ENCODE results near the gene KRT222.

KRT222 gene

GRCh38 chr17:40651939-40652338 lies 13.0 kb downstream of the KRT222 start:
- Histone ChIP-seq H3K27ac (ENCODE audit: low read length, poor library complexity, severe bottlenecking) (no peak overlapping the region), H3K36me3 (ENCODE audit: control insufficient read depth in 1 of 2, insufficient read depth in 2 of 2, low read depth in 1 of 2, low read length in 2 of 2) (peaks cover 0 to 2% of the 10 kb centered on the region in 2 experiments), H3K4me3 (ENCODE audit: insufficient read depth in 1 of 2, low read depth in 1 of 2, low read length in 2 of 2) (no peak overlapping the region), H4K8ac (ENCODE audit: low read length) (no peak overlapping the region), H3K9me3 (ENCODE audit: control insufficient read depth, low read length) (no peaks in the 10 kb centered on the region), H2AFZ (ENCODE audit: low read depth, low read length) (no peak overlapping the region), H4K91ac (ENCODE audit: low read length) (no peak overlapping the region), H2BK12ac (ENCODE audit: low read length in 2 of 2) (no peak overlapping the region), H2BK5ac (ENCODE audit: low read depth, low read length, poor library complexity, severe bottlenecking) (no peak overlapping the region), H3K4me1 (ENCODE audit: control insufficient read depth, insufficient read depth, low read depth, low read length) (peaks cover 1% of the 10 kb centered on the region), H3K27me3 (ENCODE audit: control insufficient read depth in 1 of 2, insufficient read depth in 1 of 2, low read length in 2 of 2) (no peaks in the 10 kb centered on the region), H2BK120ac (ENCODE audit: low read depth, low read length) (no peak overlapping the region), H3K23ac (ENCODE audit: low read length in 2 of 2) (no peak overlapping the region), H2AK5ac (ENCODE audit: low read length, severe bottlenecking) (peak overlapping the region; percentile 59), H3K9ac (ENCODE audit: low read length) (no peak overlapping the region), H2BK15ac (ENCODE audit: low read depth, poor library complexity, severe bottlenecking) (no peak overlapping the region), H3K4ac (ENCODE audit: low read depth in 1 of 2, low read length in 2 of 2) (no peak overlapping the region), H3K18ac (ENCODE audit: low read depth in 1 of 2, low read length in 2 of 2) (no peak overlapping the region), H3K4me2 (ENCODE audit: low read length, poor library complexity, severe bottlenecking) (no peak overlapping the region), H3K79me1 (replicated peaks; ENCODE audit: low read length, poor library complexity, severe bottlenecking) (peaks cover 7% of the 10 kb centered on the region), H3K14ac (ENCODE audit: low read length in 2 of 2) (no peak overlapping the region)
- WGBS: 82% methylated on average over 5 of the region's 5 CpGs
- no peak for DNase-seq

- H2BK5ac ChIP-seq (ENCODE audit: low read depth, low read length, poor library complexity, severe bottlenecking): peak overlapping the region; percentile 82
- H3K18ac ChIP-seq (ENCODE audit: low read depth in 1 of 2, low read length in 2 of 2): peak overlapping the region; percentile 99 to 100
- H2AFZ ChIP-seq (ENCODE audit: low read depth, low read length): peak overlapping the region; percentile 93
- peak overlapping the region in 1 of 2 experiments; percentile 95 for H3K14ac ChIP-seq (ENCODE audit: low read length in 2 of 2)
- no peak overlapping the region for H2BK12ac ChIP-seq (ENCODE audit: low read length in 2 of 2)
- H2AK5ac ChIP-seq (ENCODE audit: low read length, severe bottlenecking): peak overlapping the region; percentile 54
- H2BK120ac ChIP-seq (ENCODE audit: low read depth, low read length): no peak overlapping the region
- H3K27ac ChIP-seq (ENCODE audit: low read length, poor library complexity, severe bottlenecking): peak overlapping the region; percentile 98
- peaks cover 0 to 20% of the 10 kb centered on the region in 2 experiments for H3K36me3 ChIP-seq (ENCODE audit: control insufficient read depth in 1 of 2, insufficient read depth in 2 of 2, low read depth in 1 of 2, low read length in 2 of 2)
- 13% methylated on average over 28 of the region's 28 CpGs for WGBS
- no peaks in the 10 kb centered on the region for H3K9me3 ChIP-seq (ENCODE audit: control insufficient read depth, low read length)
- peak overlapping the region in 1 of 2 experiments; percentile 89 for H3K23ac ChIP-seq (ENCODE audit: low read length in 2 of 2)
- no peaks in the 10 kb centered on the region for H3K27me3 ChIP-seq (ENCODE audit: control insufficient read depth in 1 of 2, insufficient read depth in 1 of 2, low read length in 2 of 2)
- peak overlapping the region; percentile 98 for H3K9ac ChIP-seq (ENCODE audit: low read length)
- H3K4me1 ChIP-seq (ENCODE audit: control insufficient read depth, insufficient read depth, low read depth, low read length): peaks cover 1% of the 10 kb centered on the region
- H3K4ac ChIP-seq (ENCODE audit: low read depth in 1 of 2, low read length in 2 of 2): peak overlapping the region; percentile 13 to 77
- no peak overlapping the region for H2BK15ac ChIP-seq (ENCODE audit: low read depth, poor library complexity, severe bottlenecking)
- H4K8ac ChIP-seq (ENCODE audit: low read length): peak overlapping the region; percentile 100
- H4K91ac ChIP-seq (ENCODE audit: low read length): peak overlapping the region; percentile 1
- H3K79me1 ChIP-seq (replicated peaks; ENCODE audit: low read length, poor library complexity, severe bottlenecking): peaks cover 7% of the 10 kb centered on the region
- H3K4me3 ChIP-seq (ENCODE audit: insufficient read depth in 1 of 2, low read depth in 1 of 2, low read length in 2 of 2): peak overlapping the region; percentile 74 to 98
- H3K4me2 ChIP-seq (ENCODE audit: low read length, poor library complexity, severe bottlenecking): peak overlapping the region; percentile 72
- DNase-seq: no peak
These were observed 16.5 kb downstream of the KRT222 start for GRCh38 chr17:40648384-40648968.

- peak within 1 kb of the TSS in 1 of 2 experiments; percentile 89 for H3K23ac ChIP-seq (ENCODE audit: low read length in 2 of 2)
- no peak within 1 kb of the TSS for H2BK12ac ChIP-seq (ENCODE audit: low read length in 2 of 2)
- WGBS: under 1% methylated on average over 57 of the region's 64 CpGs
- DNase-seq: peak; percentile 86
- peaks cover 1% of the 10 kb centered on the region for H3K4me1 ChIP-seq (ENCODE audit: control insufficient read depth, insufficient read depth, low read depth, low read length)
- peak within 1 kb of the TSS; percentile 72 for H3K4me2 ChIP-seq (ENCODE audit: low read length, poor library complexity, severe bottlenecking)
- H3K9me3 ChIP-seq (ENCODE audit: control insufficient read depth, low read length): no peaks in the 10 kb centered on the region
- peak within 1 kb of the TSS; percentile 97 for H2BK5ac ChIP-seq (ENCODE audit: low read depth, low read length, poor library complexity, severe bottlenecking)
- H3K14ac ChIP-seq (ENCODE audit: low read length in 2 of 2): peak within 1 kb of the TSS; percentile 43 to 95
- H3K27ac ChIP-seq (ENCODE audit: low read length, poor library complexity, severe bottlenecking): peak within 1 kb of the TSS; percentile 98
- H3K4ac ChIP-seq (ENCODE audit: low read depth in 1 of 2, low read length in 2 of 2): peak within 1 kb of the TSS; percentile 99 to 100
- peak within 1 kb of the TSS; percentile 87 to 98 for H3K4me3 ChIP-seq (ENCODE audit: insufficient read depth in 1 of 2, low read depth in 1 of 2, low read length in 2 of 2)
- H3K27me3 ChIP-seq (ENCODE audit: control insufficient read depth in 1 of 2, insufficient read depth in 1 of 2, low read length in 2 of 2): no peaks in the 10 kb centered on the region
- H2BK120ac ChIP-seq (ENCODE audit: low read depth, low read length): peak within 1 kb of the TSS; percentile 97
- H3K18ac ChIP-seq (ENCODE audit: low read depth in 1 of 2, low read length in 2 of 2): peak within 1 kb of the TSS; percentile 99 to 100
- peak within 1 kb of the TSS; percentile 93 for H2AFZ ChIP-seq (ENCODE audit: low read depth, low read length)
- H4K8ac ChIP-seq (ENCODE audit: low read length): peak within 1 kb of the TSS; percentile 100
- H4K91ac ChIP-seq (ENCODE audit: low read length): peak within 1 kb of the TSS; percentile 99
- H3K79me1 ChIP-seq (replicated peaks; ENCODE audit: low read length, poor library complexity, severe bottlenecking): peaks cover 7% of the 10 kb centered on the region
- H2AK5ac ChIP-seq (ENCODE audit: low read length, severe bottlenecking): peak within 1 kb of the TSS; percentile 78
- peaks cover 0 to 27% of the 10 kb centered on the region in 2 experiments for H3K36me3 ChIP-seq (ENCODE audit: control insufficient read depth in 1 of 2, insufficient read depth in 2 of 2, low read depth in 1 of 2, low read length in 2 of 2)
- H3K9ac ChIP-seq (ENCODE audit: low read length): peak within 1 kb of the TSS; percentile 98
- H2BK15ac ChIP-seq (ENCODE audit: low read depth, poor library complexity, severe bottlenecking): peak within 1 kb of the TSS; percentile 39
These were observed 17.2 kb downstream of the KRT222 start, which contains the start of gene SMARCE1 for GRCh38 chr17:40647624-40648383. Gene SMARCE1, minus strand, starts transcription at chr17:40647818. Its CDS starts 2,016 bp downstream, at chr17:40645802.
